Skeletal muscle tissue (tissue), 4 donors: ENCODE measurements around the gene GPR161. TPM values are rescaled to one million over a fixed set of nuclear protein-coding genes. Genes with fewer than 3 reads are reported as not detected.

ENCODE experiments used
- H3K27ac ChIP-seq: one replicate; pipeline ENCODE4 v1.7.0; 2013; ENCODE audit warnings: mild to moderate bottlenecking, low read depth, low read length, inconsistent platforms
- H3K27me3 ChIP-seq, 3 donors: one replicate each; pipeline ENCODE4 v1.7.0; 2013; ENCODE audit warnings: low read length in 3 of 3; ENCODE audit not compliant: control insufficient read depth in 3 of 3, insufficient read depth in 3 of 3
- H3K36me3 ChIP-seq, 3 donors: one replicate each; pipeline ENCODE4 v1.7.0; 2013; ENCODE audit warnings: low read length in 3 of 3; ENCODE audit not compliant: control insufficient read depth in 3 of 3, insufficient read depth in 3 of 3
- H3K4me1 ChIP-seq, 3 donors: one replicate each; pipeline ENCODE4 v1.7.0; 2013; ENCODE audit warnings: low read length in 3 of 3, mild to moderate bottlenecking in 3 of 3; ENCODE audit not compliant: control insufficient read depth in 3 of 3, insufficient read depth in 3 of 3
- H3K4me3 ChIP-seq, 3 donors: one replicate each; pipeline ENCODE4 v1.7.0; 2013; ENCODE audit warnings: low read length in 3 of 3
- H3K9ac ChIP-seq, 3 donors: one replicate each; pipeline ENCODE4 v1.7.0; 2013; ENCODE audit warnings: low read length in 3 of 3, mild to moderate bottlenecking in 3 of 3, moderate library complexity in 2 of 3, low read depth in 1 of 3
- H3K9me3 ChIP-seq, 3 donors: one replicate each; pipeline ENCODE4 v1.7.0; 2013; ENCODE audit warnings: low read length in 3 of 3; ENCODE audit not compliant: control insufficient read depth in 3 of 3
- total RNA-seq: library from RNA; depleted of rRNA; stranded (reverse); fragments of >200 nt; gene quantifications from one replicate; pipeline ENCODE4 v1.2.3, GENCODE V29; 2014
- donor health status: Osteomylitis.

GPR161 gene
- total RNA-seq, 1 donor from 2014 or later: 8.9 TPM

DNA sequence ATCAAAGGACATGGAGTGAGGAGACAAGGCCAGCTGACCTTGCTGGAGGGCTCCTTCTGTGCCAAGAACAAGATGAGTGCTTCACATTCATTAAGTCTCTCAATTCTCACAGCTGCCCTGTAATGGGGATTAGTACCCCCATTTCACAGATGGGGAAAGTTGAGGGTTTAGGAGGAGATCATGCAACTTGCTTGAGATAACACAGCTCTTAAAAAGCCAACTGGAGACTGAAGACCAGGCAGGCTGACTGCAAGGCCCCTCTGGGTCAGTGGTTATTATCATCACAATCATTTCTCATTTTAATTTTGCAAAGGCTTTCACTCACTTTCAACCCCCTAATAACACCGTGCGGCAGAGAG, 46.8 kb downstream of the GPR161 start:
- Histone ChIP-seq H3K36me3 (no peaks in the 10 kb centered on the region), H3K4me1 (peaks cover 4 to 7% (median 6%) of the 10 kb centered on the region in 3 donors), H3K27me3 (peaks cover 0 to 14% (median 0%) of the 10 kb centered on the region in 3 donors), H3K9ac (no peak overlapping the region), H3K27ac (no peak overlapping the region), H3K4me3 (no peak overlapping the region), H3K9me3 (no peaks in the 10 kb centered on the region)

DNA sequence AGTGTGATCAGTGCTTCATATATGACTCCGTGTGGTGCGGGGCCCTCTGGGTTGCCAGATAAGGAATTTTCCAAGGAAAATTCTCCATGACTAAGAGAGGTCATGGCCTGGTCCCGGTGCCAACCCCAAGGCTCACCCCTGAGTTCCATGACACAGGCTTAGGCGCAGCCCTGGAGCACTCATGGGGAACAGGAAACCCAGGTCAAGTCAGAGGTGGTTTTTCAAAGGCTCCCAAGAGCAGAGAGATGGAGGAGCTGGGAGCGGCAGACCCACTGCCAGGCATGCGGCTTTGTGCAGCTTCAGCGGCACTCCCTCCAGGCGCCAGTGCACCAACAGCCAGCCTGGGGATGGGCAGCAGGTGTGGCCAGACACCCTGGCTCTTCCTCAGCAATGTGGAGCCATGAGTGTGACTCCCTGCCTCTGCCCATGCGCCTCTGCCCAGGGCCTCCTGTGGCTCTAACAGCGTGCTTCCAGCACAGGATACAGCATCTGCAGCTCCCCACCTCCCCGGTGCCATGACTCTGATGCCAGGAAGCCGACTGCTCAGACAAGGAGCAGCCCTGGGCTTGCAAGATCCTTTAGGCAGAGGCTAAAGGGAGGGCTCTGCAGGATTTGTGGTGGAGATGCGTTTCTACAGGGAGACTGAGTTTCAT, 47.3 kb downstream of the GPR161 start:
- Histone ChIP-seq H3K4me3 (no peak overlapping the region), H3K27ac (no peak overlapping the region), H3K9me3 (no peaks in the 10 kb centered on the region), H3K9ac (no peak overlapping the region), H3K27me3 (peaks cover 0 to 14% (median 0%) of the 10 kb centered on the region in 3 donors), H3K4me1 (peaks cover 9 to 10% (median 10%) of the 10 kb centered on the region in 3 donors), H3K36me3 (no peaks in the 10 kb centered on the region)

GRCh38 chr1:168088511-168089325, 48.0 kb downstream of the GPR161 start:
- Histone ChIP-seq H3K4me3 (no peak overlapping the region), H3K4me1 (peaks cover 9 to 10% (median 10%) of the 10 kb centered on the region in 3 donors), H3K27ac (no peak overlapping the region), H3K36me3 (peaks cover 0 to 4% (median 0%) of the 10 kb centered on the region in 3 donors), H3K27me3 (peaks cover 0 to 12% (median 0%) of the 10 kb centered on the region in 3 donors), H3K9me3 (no peaks in the 10 kb centered on the region), H3K9ac (no peak overlapping the region)

DNA sequence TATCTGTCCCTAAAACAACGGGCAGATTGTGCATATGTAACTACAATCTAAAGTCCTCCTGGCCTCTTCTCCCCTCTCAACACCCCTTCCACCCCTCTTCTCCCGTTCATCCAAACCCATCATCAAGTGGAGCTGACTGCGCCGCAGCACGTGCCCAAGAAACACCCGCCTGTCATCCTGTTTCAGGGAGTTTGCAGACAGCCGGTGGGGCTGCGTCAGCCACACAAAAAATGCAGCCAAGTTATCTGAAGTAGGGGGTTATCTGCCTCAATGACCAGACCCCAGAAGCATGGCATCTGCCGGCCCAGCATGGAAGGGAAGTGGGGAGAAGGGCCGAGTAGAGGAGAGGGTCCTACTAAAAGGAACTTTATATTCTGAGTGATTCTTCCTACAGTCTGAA, 49.0 kb downstream of the GPR161 start:
- Histone ChIP-seq H3K4me3 (no peak overlapping the region), H3K9ac (no peak overlapping the region), H3K4me1 (peaks cover 9 to 10% (median 10%) of the 10 kb centered on the region in 3 donors), H3K27me3 (peaks cover 0 to 7% (median 0%) of the 10 kb centered on the region in 3 donors), H3K9me3 (no peaks in the 10 kb centered on the region), H3K36me3 (peaks cover 0 to 6% (median 0%) of the 10 kb centered on the region in 3 donors), H3K27ac (no peak overlapping the region)

- Histone ChIP-seq H3K27ac (no peak overlapping the region), H3K36me3 (peaks cover 0 to 6% (median 0%) of the 10 kb centered on the region in 3 donors), H3K9ac (no peak overlapping the region), H3K27me3 (peaks cover 0 to 6% (median 0%) of the 10 kb centered on the region in 3 donors), H3K4me3 (no peak overlapping the region), H3K4me1 (peaks cover 13 to 21% (median 17%) of the 10 kb centered on the region in 3 donors), H3K9me3 (no peaks in the 10 kb centered on the region)
Measured at GRCh38 chr1:168086438-168086837, 50.3 kb downstream of the GPR161 start.

GRCh38 chr1:168085401-168085872, 51.3 kb downstream of the GPR161 start:
- no peaks in the 10 kb centered on the region for H3K9me3 ChIP-seq
- peak overlapping the region; percentile 17 for H3K27ac ChIP-seq
- peak overlapping the region in 2 of 3 donors; percentile 8 to 40 for H3K9ac ChIP-seq
- peaks cover 0 to 2% (median 0%) of the 10 kb centered on the region in 3 donors for H3K27me3 ChIP-seq
- H3K36me3 ChIP-seq: peaks cover 0 to 6% (median 1%) of the 10 kb centered on the region in 3 donors
- peaks cover 13 to 22% (median 18%) of the 10 kb centered on the region in 3 donors for H3K4me1 ChIP-seq
- peak overlapping the region in 2 of 3 donors; percentile 22 to 34 for H3K4me3 ChIP-seq

GRCh38 chr1:168084396-168085231, 52.1 kb downstream of the GPR161 start:
- Histone ChIP-seq H3K4me3 (peak overlapping the region in 2 of 3 donors; percentile 17 to 58), H3K9ac (no peak overlapping the region), H3K9me3 (no peaks in the 10 kb centered on the region), H3K36me3 (peaks cover 0 to 6% (median 4%) of the 10 kb centered on the region in 3 donors), H3K4me1 (peaks cover 13 to 22% (median 22%) of the 10 kb centered on the region in 3 donors), H3K27me3 (no peaks in the 10 kb centered on the region), H3K27ac (no peak overlapping the region)

DNA sequence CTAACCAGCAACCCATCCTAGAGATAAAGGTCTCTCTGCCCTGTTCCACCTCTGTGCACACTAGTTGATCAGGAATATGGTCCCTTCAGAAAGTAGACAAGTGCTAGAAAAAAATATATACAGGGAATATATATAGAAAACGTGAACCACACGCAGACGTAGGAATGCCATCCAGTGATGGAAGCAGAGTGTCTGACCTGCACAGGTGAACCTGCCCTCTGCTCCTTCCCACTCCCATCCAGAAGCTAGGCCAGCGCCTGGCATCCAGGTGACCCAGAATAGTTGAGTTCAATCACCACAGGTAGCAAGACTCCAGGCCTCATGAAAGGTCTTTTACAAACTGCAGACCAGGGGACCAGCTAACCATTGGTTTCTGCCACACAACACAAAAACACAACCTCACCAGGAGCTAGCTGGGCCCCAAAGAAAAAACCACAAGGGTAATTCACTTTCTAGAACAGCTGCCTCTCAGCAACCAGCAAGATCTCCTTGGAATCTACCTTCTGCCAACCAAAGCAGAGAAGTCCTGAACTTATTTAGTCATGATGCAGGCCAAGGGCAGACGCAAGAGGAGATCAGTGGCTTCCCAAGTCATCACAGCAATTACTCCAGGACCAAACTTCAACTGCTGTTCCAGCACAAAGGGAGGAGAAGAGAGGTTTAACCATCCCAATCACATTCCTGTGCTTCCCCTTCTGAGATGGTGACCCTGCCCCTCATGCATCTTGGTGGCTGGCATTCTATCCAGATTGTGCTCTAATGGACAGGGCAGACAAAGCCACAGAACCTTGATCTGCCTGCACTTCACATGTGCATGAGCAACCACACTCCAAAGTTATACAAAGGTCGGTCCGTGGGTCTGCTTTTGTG, 53.0 kb downstream of the GPR161 start:
- no peaks in the 10 kb centered on the region for H3K27me3 ChIP-seq
- H3K9me3 ChIP-seq: no peaks in the 10 kb centered on the region
- no peak overlapping the region for H3K4me3 ChIP-seq
- H3K4me1 ChIP-seq: peaks cover 13 to 22% (median 22%) of the 10 kb centered on the region in 3 donors
- no peak overlapping the region for H3K27ac ChIP-seq
- H3K9ac ChIP-seq: peak overlapping the region in 1 of 3 donors; percentile 4
- peaks cover 4 to 6% (median 6%) of the 10 kb centered on the region in 3 donors for H3K36me3 ChIP-seq
